CD14-positive monocyte (primary cell): ENCODE measurements around the gene STK32C. TPM values are rescaled to one million over a fixed set of nuclear protein-coding genes. Genes with fewer than 3 reads are reported as not detected.

Source experiments
- DNase-seq, 3 donors: peaks; one replicate each; pipeline ENCODE4 v3.0.0-alpha.2; 2011 to 2022
- H2AFZ ChIP-seq: 2 replicates; pipeline ENCODE4 v1.6.0; 2012; ENCODE audit warnings: mild to moderate bottlenecking, low read depth, low read length, inconsistent platforms; ENCODE audit not compliant: insufficient read depth, poor library complexity, severe bottlenecking
- H3K27ac ChIP-seq, 2 donors: 1 replicate in 1 of 2; 2 replicates in 1 of 2; pipeline ENCODE4 v1.5.1; 2012 to 2013; ENCODE audit warnings: low read length in 2 of 2, control low read depth in 1 of 2, inconsistent platforms in 1 of 2, low read depth in 1 of 2, mild to moderate bottlenecking in 1 of 2
- H3K27me3 ChIP-seq, 2 donors: one replicate each; pipeline versions ENCODE4 v1.6.0 to v1.6.1; 2011 to 2013; ENCODE audit warnings: low read length in 2 of 2; ENCODE audit not compliant: control insufficient read depth in 2 of 2, insufficient read depth in 2 of 2
- H3K36me3 ChIP-seq, 2 donors: replicated peaks in 1 of 2; 1 replicate in 1 of 2; 2 replicates in 1 of 2; pipeline versions ENCODE4 v1.5.1 to v1.6.1; 2012 to 2013; ENCODE audit warnings: low read length in 2 of 2, control low read depth in 1 of 2, inconsistent platforms in 1 of 2, mild to moderate bottlenecking in 1 of 2; ENCODE audit not compliant: insufficient read depth in 2 of 2, control insufficient read depth in 1 of 2
- H3K4me1 ChIP-seq, 2 donors: 1 replicate in 1 of 2; 2 replicates in 1 of 2; pipeline versions ENCODE4 v1.5.1 to v1.6.1; 2012 to 2013; ENCODE audit warnings: low read length in 2 of 2, control low read depth in 1 of 2, inconsistent platforms in 1 of 2, mild to moderate bottlenecking in 1 of 2, moderate library complexity in 1 of 2; ENCODE audit not compliant: insufficient read depth in 2 of 2, control insufficient read depth in 1 of 2
- H3K4me2 ChIP-seq: replicated peaks from 2 replicates; pipeline ENCODE3; 2012; ENCODE audit warnings: low read length, moderate library complexity, mild to moderate bottlenecking; ENCODE audit not compliant: poor library complexity, severe bottlenecking; ENCODE audit errors: extremely low read depth
- H3K4me3 ChIP-seq, 3 experiments: fragments of 200-600 bp in 1 of 3; sonication (generic) in 1 of 3; replicated peaks in 1 of 3; 1 replicate in 2 of 3; 2 replicates in 1 of 3; pipeline ENCODE4 v1.5.1; 2011 to 2013; ENCODE audit warnings: low read length in 3 of 3, mild to moderate bottlenecking in 3 of 3, control low read depth in 2 of 3, low read depth in 2 of 3, inconsistent platforms in 1 of 3, moderate library complexity in 1 of 3
- H3K79me2 ChIP-seq: 2 replicates; pipeline ENCODE4 v1.6.0; 2012; ENCODE audit warnings: mild to moderate bottlenecking, control low read depth, inconsistent platforms, low read length, moderate library complexity; ENCODE audit not compliant: insufficient read depth
- H3K9ac ChIP-seq: 2 replicates; pipeline ENCODE4 v1.6.0; 2017; ENCODE audit warnings: low read length, mild to moderate bottlenecking; ENCODE audit not compliant: insufficient read depth, poor library complexity, severe bottlenecking
- H3K9me3 ChIP-seq, 2 donors: replicated peaks in 1 of 2; 1 replicate in 1 of 2; 2 replicates in 1 of 2; pipeline versions ENCODE4 v1.5.1 to v1.6.1; 2012 to 2013; ENCODE audit warnings: low read length in 2 of 2, control low read depth in 1 of 2; ENCODE audit not compliant: control insufficient read depth in 1 of 2, insufficient read depth in 1 of 2
- H4K20me1 ChIP-seq: 2 replicates; pipeline ENCODE4 v1.6.0; 2012; ENCODE audit warnings: mild to moderate bottlenecking, low read length, control low read depth, moderate library complexity; ENCODE audit not compliant: insufficient read depth
- H3K27ac Mint-ChIP-seq, 7 donors: one replicate each; pipeline ENCODE4 v1.8.0; 2020; ENCODE audit warnings: mild to moderate bottlenecking in 7 of 7, mixed read lengths in 7 of 7, moderate library complexity in 6 of 7, inconsistent platforms in 2 of 7
- H3K27me3 Mint-ChIP-seq, 3 donors: one replicate each; pipeline ENCODE4 v1.8.0; 2021 to 2022; ENCODE audit warnings: low read depth in 3 of 3, mild to moderate bottlenecking in 3 of 3, mixed read lengths in 3 of 3, moderate library complexity in 3 of 3, inconsistent platforms in 1 of 3
- H3K36me3 Mint-ChIP-seq, 2 donors: one replicate each; pipeline ENCODE4 v1.8.0; 2020; ENCODE audit warnings: mixed read lengths in 2 of 2, inconsistent platforms in 1 of 2, mild to moderate bottlenecking in 1 of 2
- H3K4me1 Mint-ChIP-seq: one replicate; pipeline ENCODE4 v1.8.0; 2020; ENCODE audit warnings: mild to moderate bottlenecking, mixed read lengths
- H3K4me3 Mint-ChIP-seq, 2 donors: one replicate each; pipeline ENCODE4 v1.8.0; 2020; ENCODE audit warnings: mild to moderate bottlenecking in 2 of 2, mixed read lengths in 2 of 2, moderate library complexity in 1 of 2
- H3K9me3 Mint-ChIP-seq, 7 donors: one replicate each; pipeline ENCODE4 v1.8.0; 2020 to 2022; ENCODE audit warnings: mixed read lengths in 7 of 7, mild to moderate bottlenecking in 6 of 7, moderate library complexity in 6 of 7, inconsistent platforms in 2 of 7
- CTCF ChIP-seq: fragments of 200-600 bp; IDR thresholded peaks from one replicate; pipeline ENCODE4 v1.8.0; 2022; ENCODE audit warnings: antibody characterized with exemption, mild to moderate bottlenecking
- WGBS: methylation state at CpG from one replicate; pipeline ENCODE4 v1.1.5; 2013; ENCODE audit warnings: missing lambda C conversion rate; ENCODE audit not compliant: insufficient coverage; 5-methylcytosine and 5-hydroxymethylcytosine counted together
- intact Hi-C, 2 donors: fragments of 100-400 bp; cut with micrococcal nuclease; formaldehyde crosslinking; loops; one replicate each; pipeline versions ENCODE4 v1.15.0 to v1.15.1; 2023
- polyA plus RNA-seq, 3 donors: library from polyadenylated mRNA; depleted of rRNA in 1 of 3; unstranded in 2 of 3; stranded (reverse) in 1 of 3; fragments of 300-500 nt in 2 of 3; fragments of >200 nt in 1 of 3; fragmentation: Illumina TruSeq in 2 of 3; gene quantifications; 1 replicate in 2 of 3; 2 replicates in 1 of 3; pipeline ENCODE4 v1.2.3, GENCODE V29; 2012 to 2021

STK32C gene
- polyA plus RNA-seq, 3 donors: 13.6 to 22.8 (median 18.4) TPM

- Histone ChIP-seq H3K27ac (no peak overlapping the region), H2AFZ (no peak overlapping the region), H3K27me3 (peaks cover 4 to 33% of the 10 kb centered on the region in 2 donors), H3K79me2 (peaks cover 15% of the 10 kb centered on the region), H3K9ac (no peak overlapping the region), H3K9me3 (peaks cover 0 to 7% of the 10 kb centered on the region in 2 donors), H3K36me3 (no peaks in the 10 kb centered on the region), H4K20me1 (peaks cover 27% of the 10 kb centered on the region), H3K4me1 (peaks cover 16 to 24% of the 10 kb centered on the region in 2 donors), H3K4me3 (no peak overlapping the region), H3K4me2 (no peak overlapping the region)
- intact Hi-C loops: loop anchor here (2.0 to 10.0 kb wide), 8 partner anchors 21 to 1065 kb away; partner anchors contain the start of genes ECHS1 (in 1 of the 2), INPP5A (in 1 of the 2) and PAOX (in 1 of the 2)
- 98% methylated on average over 5 of the region's 12 CpGs for WGBS
- Mint-ChIP-seq H3K9me3 (peaks cover 0 to 13% (median 8%) of the 10 kb centered on the region in 7 donors), H3K4me1 (peaks cover 23% of the 10 kb centered on the region), H3K36me3 (peaks cover 12% of the 10 kb centered on the region in 2 donors), H3K27me3 (peaks cover 23 to 35% (median 27%) of the 10 kb centered on the region in 3 donors), H3K27ac (no peak overlapping the region), H3K4me3 (peak overlapping the region in 1 of 2 donors; percentile 74)
- no peak for TF ChIP-seq CTCF
- no peak for DNase-seq
These were observed 1.7 kb upstream of the STK32C start for GRCh38 chr10:132309471-132309865.

DNA sequence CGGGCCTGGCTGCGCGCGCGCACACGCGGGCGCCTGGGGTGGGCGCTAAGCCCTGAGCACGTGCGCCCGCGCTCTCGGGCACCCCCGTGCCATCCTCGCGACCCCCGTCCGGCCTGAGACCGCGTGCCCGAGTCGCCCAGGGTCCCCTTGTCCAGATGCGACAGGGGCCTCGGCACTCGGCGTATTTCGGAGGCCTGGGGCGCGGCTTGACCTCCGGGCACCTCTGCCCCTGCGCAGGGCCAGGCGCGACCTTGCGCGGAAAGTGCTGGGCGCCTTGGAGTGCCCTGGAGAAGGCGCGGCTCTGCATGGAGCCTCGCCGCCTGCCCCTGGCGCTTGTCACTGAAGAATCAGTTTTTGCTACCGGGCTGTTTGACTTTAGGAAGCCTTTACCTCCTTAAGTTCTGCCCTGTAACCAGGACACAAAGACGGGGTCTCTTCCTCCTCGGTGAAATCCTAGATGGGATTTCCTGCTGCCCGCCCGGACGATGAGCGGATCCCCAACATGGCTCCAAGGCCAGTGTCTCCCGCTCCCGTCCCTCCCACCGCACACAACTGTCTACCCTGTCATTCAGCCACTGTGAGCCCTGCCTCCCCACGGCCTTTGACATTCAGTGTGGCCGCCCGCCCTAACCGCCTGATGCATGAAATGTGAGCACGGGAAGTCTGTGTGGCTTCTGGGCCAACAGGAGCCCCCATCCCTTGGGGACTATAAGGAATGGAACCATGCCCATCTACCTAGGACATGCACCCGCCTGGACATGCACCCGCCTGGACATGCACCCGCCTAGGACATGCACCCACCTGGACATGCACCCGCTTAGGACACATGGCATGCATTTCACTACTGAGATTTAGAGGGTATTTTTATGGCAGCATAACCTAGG is 1.1 kb upstream of the STK32C start:
- H3K9ac ChIP-seq: peak overlapping the region; percentile 56
- peaks cover 24% of the 10 kb centered on the region for H3K4me1 Mint-ChIP-seq
- H3K4me3 ChIP-seq: peak overlapping the region; percentile 69 to 87 (median 82)
- H3K27ac Mint-ChIP-seq: peak overlapping the region in 1 of 7 donors; percentile 64
- no peaks in the 10 kb centered on the region for H3K36me3 ChIP-seq
- H3K4me2 ChIP-seq: peak overlapping the region; percentile 88
- H3K27me3 ChIP-seq: peaks cover 4 to 33% of the 10 kb centered on the region in 2 donors
- peaks cover 23 to 38% (median 27%) of the 10 kb centered on the region in 3 donors for H3K27me3 Mint-ChIP-seq
- WGBS: 21% methylated on average over 58 of the region's 61 CpGs
- intact Hi-C loops: loop anchor here (2.0 to 10.0 kb wide), 8 partner anchors 22 to 1066 kb away; partner anchors contain the start of genes ECHS1 (in 1 of the 2), INPP5A (in 1 of the 2) and PAOX (in 1 of the 2)
- peaks cover 0 to 11% (median 5%) of the 10 kb centered on the region in 7 donors for H3K9me3 Mint-ChIP-seq
- H3K27ac ChIP-seq: no peak overlapping the region
- H3K4me3 Mint-ChIP-seq: peak overlapping the region; percentile 69 to 74
- TF ChIP-seq CTCF: no peak
- H4K20me1 ChIP-seq: peaks cover 33% of the 10 kb centered on the region
- peak overlapping the region; percentile 90 for H2AFZ ChIP-seq
- peaks cover 15% of the 10 kb centered on the region for H3K79me2 ChIP-seq
- H3K4me1 ChIP-seq: peaks cover 16 to 24% of the 10 kb centered on the region in 2 donors
- DNase-seq: no peak
- peaks cover 0 to under 1% of the 10 kb centered on the region in 2 donors for H3K9me3 ChIP-seq
- H3K36me3 Mint-ChIP-seq: peaks cover 12% of the 10 kb centered on the region in 2 donors
